ENCODE data around the gene CFAP299.

The CFAP299 gene

GRCh38 chr4:80897537-80898303 is 562.2 kb downstream of the CFAP299 start:
- no peak for TF ChIP-seq EZH2phosphoT487 (IDR thresholded peaks at IDR 0.05; ENCODE audit: borderline replicate concordance)
- TF ChIP-seq, protein P1, sequence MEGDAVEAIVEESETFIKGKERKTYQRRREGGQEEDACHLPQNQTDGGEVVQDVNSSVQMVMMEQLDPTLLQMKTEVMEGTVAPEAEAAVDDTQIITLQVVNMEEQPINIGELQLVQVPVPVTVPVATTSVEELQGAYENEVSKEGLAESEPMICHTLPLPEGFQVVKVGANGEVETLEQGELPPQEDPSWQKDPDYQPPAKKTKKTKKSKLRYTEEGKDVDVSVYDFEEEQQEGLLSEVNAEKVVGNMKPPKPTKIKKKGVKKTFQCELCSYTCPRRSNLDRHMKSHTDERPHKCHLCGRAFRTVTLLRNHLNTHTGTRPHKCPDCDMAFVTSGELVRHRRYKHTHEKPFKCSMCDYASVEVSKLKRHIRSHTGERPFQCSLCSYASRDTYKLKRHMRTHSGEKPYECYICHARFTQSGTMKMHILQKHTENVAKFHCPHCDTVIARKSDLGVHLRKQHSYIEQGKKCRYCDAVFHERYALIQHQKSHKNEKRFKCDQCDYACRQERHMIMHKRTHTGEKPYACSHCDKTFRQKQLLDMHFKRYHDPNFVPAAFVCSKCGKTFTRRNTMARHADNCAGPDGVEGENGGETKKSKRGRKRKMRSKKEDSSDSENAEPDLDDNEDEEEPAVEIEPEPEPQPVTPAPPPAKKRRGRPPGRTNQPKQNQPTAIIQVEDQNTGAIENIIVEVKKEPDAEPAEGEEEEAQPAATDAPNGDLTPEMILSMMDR (conservative IDR thresholded peaks at IDR 0.05; ENCODE audit: low read length): no peak
- H3K27me3 ChIP-seq (ENCODE audit: insufficient read depth, low read length, poor library complexity, severe bottlenecking): no peaks in the 10 kb centered on the region
- H3K4me2 ChIP-seq (ENCODE audit: low read depth, low read length, poor library complexity, severe bottlenecking): no peak overlapping the region
- H3K79me2 ChIP-seq (ENCODE audit: insufficient read depth, low read length): no peaks in the 10 kb centered on the region
- H3K9ac ChIP-seq (ENCODE audit: low read depth, low read length, poor library complexity, severe bottlenecking): no peak overlapping the region
- H3K9me2 ChIP-seq (replicated peaks; ENCODE audit: low read depth, low read length): no peaks in the 10 kb centered on the region
- peaks cover 8% of the 10 kb centered on the region; the same call in 1 of the 2 replicates for H3K9me3 ChIP-seq (ENCODE audit: insufficient read depth, low read depth, low read length)
- peaks cover 4% of the 10 kb centered on the region for H3K4me1 ChIP-seq (ENCODE audit: insufficient read depth, low read length, poor library complexity, severe bottlenecking)
- H3F3A ChIP-seq (ENCODE audit: low read depth): no peaks in the 10 kb centered on the region
- H2AFZ ChIP-seq (ENCODE audit: low read length): no peak overlapping the region
- H4K20me1 ChIP-seq (ENCODE audit: insufficient read depth, low read length, poor library complexity, severe bottlenecking): no peaks in the 10 kb centered on the region
- no peaks in the 10 kb centered on the region for H3K36me3 ChIP-seq (ENCODE audit: insufficient read depth, low read length)
- H3K4me3 ChIP-seq (ENCODE audit: low read length, poor library complexity, severe bottlenecking): no peak overlapping the region

GRCh38 chr4:80900908-80901307 is 565.4 kb downstream of the CFAP299 start:
- no peaks in the 10 kb centered on the region for H4K20me1 ChIP-seq (ENCODE audit: insufficient read depth, low read length, poor library complexity, severe bottlenecking)
- no peaks in the 10 kb centered on the region for H3K27me3 ChIP-seq (ENCODE audit: insufficient read depth, low read length, poor library complexity, severe bottlenecking)
- no peaks in the 10 kb centered on the region for H3F3A ChIP-seq (ENCODE audit: low read depth)
- H3K4me3 ChIP-seq (ENCODE audit: low read length, poor library complexity, severe bottlenecking): no peak overlapping the region
- H3K9me2 ChIP-seq (replicated peaks; ENCODE audit: low read depth, low read length): no peaks in the 10 kb centered on the region
- H3K79me2 ChIP-seq (ENCODE audit: insufficient read depth, low read length): no peaks in the 10 kb centered on the region
- no peaks in the 10 kb centered on the region for H3K36me3 ChIP-seq (ENCODE audit: insufficient read depth, low read length)
- H3K9ac ChIP-seq (ENCODE audit: low read depth, low read length, poor library complexity, severe bottlenecking): no peak overlapping the region
- TF ChIP-seq, protein P1 (conservative IDR thresholded peaks at IDR 0.05; ENCODE audit: low read length): no peak
- no peak for TF ChIP-seq EZH2phosphoT487 (IDR thresholded peaks at IDR 0.05; ENCODE audit: borderline replicate concordance)
- H3K9me3 ChIP-seq (ENCODE audit: insufficient read depth, low read depth, low read length): peaks cover 8% of the 10 kb centered on the region; the same call in 1 of the 2 replicates
- H2AFZ ChIP-seq (ENCODE audit: low read length): no peak overlapping the region
- no peak overlapping the region for H3K4me2 ChIP-seq (ENCODE audit: low read depth, low read length, poor library complexity, severe bottlenecking)
- H3K4me1 ChIP-seq (ENCODE audit: insufficient read depth, low read length, poor library complexity, severe bottlenecking): peaks cover 4% of the 10 kb centered on the region

DNA sequence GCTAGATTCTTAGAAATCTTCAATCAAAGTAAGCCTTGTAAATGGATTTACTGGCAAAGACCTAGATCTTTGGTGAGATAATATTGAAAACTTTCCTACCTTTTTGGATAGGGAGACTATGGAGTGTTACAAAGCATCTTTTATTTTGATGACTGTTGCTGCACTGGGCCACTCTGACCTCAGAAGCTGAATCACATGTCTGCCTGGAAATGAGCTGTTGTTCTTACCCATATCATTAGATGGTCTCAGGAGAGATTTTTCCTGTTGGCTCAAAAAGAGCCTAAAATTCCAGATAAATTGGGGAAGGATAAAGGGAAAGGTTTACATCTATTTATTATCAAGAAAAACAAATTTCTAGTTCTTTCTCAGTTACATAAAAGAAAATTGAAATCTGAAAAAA is 567.5 kb downstream of the CFAP299 start:
- no peaks in the 10 kb centered on the region for H3K4me1 ChIP-seq (ENCODE audit: insufficient read depth, low read length, poor library complexity, severe bottlenecking)
- H3K27me3 ChIP-seq (ENCODE audit: insufficient read depth, low read length, poor library complexity, severe bottlenecking): no peaks in the 10 kb centered on the region
- H3K4me2 ChIP-seq (ENCODE audit: low read depth, low read length, poor library complexity, severe bottlenecking): no peak overlapping the region
- H3K36me3 ChIP-seq (ENCODE audit: insufficient read depth, low read length): no peaks in the 10 kb centered on the region
- H3F3A ChIP-seq (ENCODE audit: low read depth): no peaks in the 10 kb centered on the region
- no peak overlapping the region for H3K9ac ChIP-seq (ENCODE audit: low read depth, low read length, poor library complexity, severe bottlenecking)
- H3K9me3 ChIP-seq (ENCODE audit: insufficient read depth, low read depth, low read length): peaks cover 13% of the 10 kb centered on the region; the same call in 1 of the 2 replicates
- no peak overlapping the region for H3K4me3 ChIP-seq (ENCODE audit: low read length, poor library complexity, severe bottlenecking)
- TF ChIP-seq, protein P1 (conservative IDR thresholded peaks at IDR 0.05; ENCODE audit: low read length): no peak
- TF ChIP-seq EZH2phosphoT487 (IDR thresholded peaks at IDR 0.05; ENCODE audit: borderline replicate concordance): no peak
- no peaks in the 10 kb centered on the region for H3K79me2 ChIP-seq (ENCODE audit: insufficient read depth, low read length)
- H3K9me2 ChIP-seq (replicated peaks; ENCODE audit: low read depth, low read length): no peaks in the 10 kb centered on the region
- H2AFZ ChIP-seq (ENCODE audit: low read length): no peak overlapping the region
- H4K20me1 ChIP-seq (ENCODE audit: insufficient read depth, low read length, poor library complexity, severe bottlenecking): no peaks in the 10 kb centered on the region

Data from Loucy (cell line).